Medulla oblongata (tissue), 1 donor: Measurements from ENCODE around the gene LRP5.
"Not testable (repeated sequence)": the region's sequence is repeated elsewhere in the genome, so short reads cannot be mapped to it uniquely, and the experiment has no call there.

Experiments used
- DNase-seq: peaks from one replicate; pipeline ENCODE4 v3.0.0-alpha.2; 2015; ENCODE audit errors: extremely low spot score

LRP5 gene

GRCh38 chr11:68423481-68423880 is 111.1 kb downstream of the LRP5 start:
- no peak for DNase-seq

DNA sequence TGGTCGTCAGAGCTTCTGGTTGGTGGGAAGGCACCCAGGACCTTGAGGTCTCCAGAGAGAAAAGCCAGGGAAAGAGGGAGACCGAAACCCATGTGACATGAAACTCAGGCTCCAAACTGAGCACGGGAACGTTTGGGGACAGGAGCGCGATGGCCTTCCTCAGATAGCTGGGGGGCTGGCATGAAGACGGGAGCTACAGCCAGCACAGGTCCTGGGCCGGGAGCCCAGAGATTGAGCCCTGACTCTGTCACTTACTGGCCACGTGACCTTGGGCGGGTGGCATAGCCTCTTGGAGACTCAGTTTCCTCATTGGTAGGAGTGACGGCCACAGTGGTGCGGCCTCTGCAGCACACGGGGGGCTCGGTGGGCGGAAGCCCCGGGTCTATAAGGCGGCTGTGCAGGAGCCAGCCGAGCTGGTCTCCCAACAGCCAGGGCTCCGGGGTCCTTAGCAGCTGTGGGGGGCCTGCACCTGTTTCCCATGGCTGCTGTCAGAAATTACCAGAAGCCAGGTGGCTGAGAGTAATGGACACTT is 111.8 kb downstream of the LRP5 start:
- DNase-seq: no peak

- no peak for DNase-seq
These were observed 112.8 kb downstream of the LRP5 start for GRCh38 chr11:68424981-68425865.

DNA sequence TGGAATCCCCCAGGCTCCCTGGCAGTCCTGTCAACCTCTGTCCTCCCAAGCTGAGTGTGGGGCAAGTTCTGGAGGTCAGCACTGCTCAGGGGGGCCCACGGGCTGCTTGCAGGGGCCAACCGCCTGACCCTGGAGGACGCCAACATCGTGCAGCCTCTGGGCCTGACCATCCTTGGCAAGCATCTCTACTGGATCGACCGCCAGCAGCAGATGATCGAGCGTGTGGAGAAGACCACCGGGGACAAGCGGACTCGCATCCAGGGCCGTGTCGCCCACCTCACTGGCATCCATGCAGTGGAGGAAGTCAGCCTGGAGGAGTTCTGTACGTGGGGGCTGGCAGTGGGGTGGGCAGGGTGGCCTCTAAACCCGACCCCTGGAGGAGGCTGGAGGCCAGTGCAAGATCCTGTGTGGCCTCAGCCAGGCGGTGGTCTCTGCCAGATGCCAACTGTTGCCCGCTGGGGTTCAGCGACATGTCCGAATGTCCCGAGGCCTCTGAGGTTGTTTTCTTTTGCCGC is 113.5 kb downstream of the LRP5 start:
- DNase-seq: no peak

- no peak for DNase-seq
These were observed 117.3 kb downstream of the LRP5 start for GRCh38 chr11:68429661-68430060.

- DNase-seq: no peak
These were observed 118.0 kb downstream of the LRP5 start for GRCh38 chr11:68430384-68430783.

- no peak for DNase-seq
These were observed 118.4 kb downstream of the LRP5 start for GRCh38 chr11:68430801-68431200.

DNA sequence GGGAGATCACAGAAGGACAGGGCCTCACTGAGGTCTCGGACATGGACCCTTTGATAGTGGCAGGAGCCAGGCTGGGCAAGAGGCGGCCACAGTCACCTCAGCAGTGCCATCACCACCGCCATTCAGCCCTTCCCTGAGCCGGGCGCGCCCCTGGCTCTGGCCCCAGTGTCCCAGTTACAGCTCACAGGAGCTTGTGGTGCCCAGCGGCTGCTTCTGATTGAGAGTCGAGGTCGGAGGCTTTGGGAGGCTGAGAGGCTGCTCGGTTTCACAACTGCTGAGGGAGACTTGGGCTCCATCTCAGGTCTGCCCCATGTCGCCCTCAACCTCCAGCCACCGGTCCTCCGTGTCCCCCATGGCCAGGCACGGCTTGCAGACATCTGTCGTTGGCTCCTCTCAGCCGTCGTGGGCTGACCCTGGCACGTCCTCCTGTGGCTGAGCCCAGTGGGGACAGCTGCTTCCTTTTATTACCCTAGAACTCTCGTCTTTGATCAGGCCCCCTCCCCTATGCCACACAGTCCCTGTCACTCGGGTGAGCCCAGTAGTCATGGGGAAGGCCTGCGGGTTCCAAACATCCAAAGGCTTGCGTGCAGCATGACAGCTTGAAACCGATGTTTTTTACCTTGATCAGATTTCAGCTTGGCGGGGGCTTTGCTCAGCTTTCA is 119.7 kb downstream of the LRP5 start:
- no peak for DNase-seq

DNA sequence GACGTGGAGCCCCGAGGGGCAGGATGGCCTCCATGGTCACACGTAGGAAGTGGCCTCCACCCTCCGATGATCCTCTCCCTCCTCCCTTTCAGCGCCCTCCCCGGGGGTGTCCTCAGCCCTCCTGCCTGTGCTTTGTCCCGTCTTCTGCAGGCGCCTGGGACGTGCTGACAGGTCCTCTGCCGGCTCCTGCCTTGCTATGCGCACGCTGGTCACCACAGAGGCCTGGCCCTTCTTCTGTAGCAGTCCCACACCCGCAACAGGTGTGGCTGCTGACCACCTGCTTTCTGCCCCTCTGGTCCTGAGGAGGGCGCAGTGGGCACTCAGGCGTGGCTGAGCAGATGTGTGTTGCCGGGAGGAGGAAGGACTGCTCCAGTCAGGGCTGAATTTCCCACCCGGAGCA is 120.5 kb downstream of the LRP5 start:
- DNase-seq: no peak

GRCh38 chr11:68433541-68433940 is 121.2 kb downstream of the LRP5 start:
- no peak for DNase-seq

- not testable (repeated sequence) for DNase-seq
These were observed 121.8 kb downstream of the LRP5 start for GRCh38 chr11:68434159-68434558.

GRCh38 chr11:68436162-68436888 is 123.9 kb downstream of the LRP5 start:
- DNase-seq: no peak

DNA sequence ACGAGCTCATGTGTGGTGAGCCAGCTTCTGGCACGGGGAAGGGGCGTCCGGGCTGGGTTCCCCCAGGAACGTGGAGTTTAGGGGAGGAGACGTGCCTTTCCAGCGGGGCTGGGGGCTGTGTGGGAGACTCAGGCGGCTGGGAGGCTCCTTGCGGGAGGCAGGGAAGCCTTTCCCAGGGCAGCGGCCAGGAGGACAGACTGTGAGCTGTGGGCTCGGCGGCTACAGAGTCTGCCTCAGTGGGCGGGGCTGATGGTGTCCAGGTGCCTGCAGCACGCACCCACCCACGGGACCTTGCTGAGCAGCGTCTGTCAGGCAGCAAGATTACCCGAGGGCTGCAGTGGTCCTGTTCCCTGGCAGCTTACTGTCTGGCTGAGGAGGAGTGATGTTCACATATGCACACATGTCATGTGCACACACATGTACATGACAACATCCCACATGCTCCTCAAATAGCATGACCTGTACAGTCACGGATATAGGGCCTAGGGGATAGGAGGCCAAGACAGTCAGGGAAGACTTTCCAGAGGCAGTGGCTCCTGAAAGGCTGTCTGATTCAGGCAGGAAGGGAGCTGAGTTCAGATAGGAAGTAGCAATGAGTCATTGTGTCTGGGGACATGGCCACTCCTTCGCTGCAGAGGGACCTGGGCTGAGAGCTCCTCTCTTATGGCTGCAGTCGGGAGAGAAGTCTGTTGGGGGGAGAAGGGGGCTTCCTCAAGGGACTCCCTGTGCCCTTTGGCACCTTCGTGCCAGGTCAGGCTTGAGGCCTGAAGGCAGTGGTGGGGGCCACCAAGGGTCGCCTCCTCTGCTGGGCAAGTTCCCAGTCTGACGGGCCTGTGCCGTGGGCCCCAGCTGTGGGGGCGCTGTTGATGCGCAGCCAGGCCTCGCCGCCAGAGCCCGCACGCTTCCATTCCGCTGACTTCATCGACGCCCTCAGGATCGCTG is 124.9 kb downstream of the LRP5 start:
- DNase-seq: no peak

DNA sequence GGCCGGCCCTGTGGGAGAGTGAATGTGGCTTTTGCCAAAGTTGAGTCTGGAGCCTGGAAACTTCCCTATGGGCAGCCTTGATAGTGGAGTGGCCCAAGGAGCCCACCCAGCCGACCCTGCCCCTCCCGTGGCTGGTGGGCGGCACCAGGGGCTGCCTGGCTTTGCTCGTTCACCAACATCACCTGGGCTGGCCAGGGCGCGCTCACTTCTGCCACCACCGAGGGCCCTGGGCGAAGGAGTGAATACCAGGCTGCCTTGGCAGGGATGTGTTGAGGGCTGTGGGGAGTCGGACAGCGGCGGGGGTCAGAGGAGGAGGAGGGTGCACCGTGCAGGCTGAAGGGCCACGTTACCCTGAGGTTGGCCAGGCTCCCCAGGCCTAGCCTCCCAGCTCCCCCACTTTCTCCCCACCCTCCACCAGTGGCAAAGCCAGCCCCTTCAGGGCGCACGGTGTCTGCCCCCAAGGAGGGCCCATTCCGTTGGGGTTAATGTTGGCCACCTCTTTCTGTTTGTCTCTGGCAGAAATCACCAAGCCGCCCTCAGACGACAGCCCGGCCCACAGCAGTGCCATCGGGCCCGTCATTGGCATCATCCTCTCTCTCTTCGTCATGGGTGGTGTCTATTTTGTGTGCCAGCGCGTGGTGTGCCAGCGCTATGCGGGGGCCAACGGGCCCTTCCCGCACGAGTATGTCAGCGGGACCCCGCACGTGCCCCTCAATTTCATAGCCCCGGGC is 125.7 kb downstream of the LRP5 start:
- DNase-seq: no peak

- DNase-seq: no peak
These were observed 126.4 kb downstream of the LRP5 start for GRCh38 chr11:68438658-68439259.

DNA sequence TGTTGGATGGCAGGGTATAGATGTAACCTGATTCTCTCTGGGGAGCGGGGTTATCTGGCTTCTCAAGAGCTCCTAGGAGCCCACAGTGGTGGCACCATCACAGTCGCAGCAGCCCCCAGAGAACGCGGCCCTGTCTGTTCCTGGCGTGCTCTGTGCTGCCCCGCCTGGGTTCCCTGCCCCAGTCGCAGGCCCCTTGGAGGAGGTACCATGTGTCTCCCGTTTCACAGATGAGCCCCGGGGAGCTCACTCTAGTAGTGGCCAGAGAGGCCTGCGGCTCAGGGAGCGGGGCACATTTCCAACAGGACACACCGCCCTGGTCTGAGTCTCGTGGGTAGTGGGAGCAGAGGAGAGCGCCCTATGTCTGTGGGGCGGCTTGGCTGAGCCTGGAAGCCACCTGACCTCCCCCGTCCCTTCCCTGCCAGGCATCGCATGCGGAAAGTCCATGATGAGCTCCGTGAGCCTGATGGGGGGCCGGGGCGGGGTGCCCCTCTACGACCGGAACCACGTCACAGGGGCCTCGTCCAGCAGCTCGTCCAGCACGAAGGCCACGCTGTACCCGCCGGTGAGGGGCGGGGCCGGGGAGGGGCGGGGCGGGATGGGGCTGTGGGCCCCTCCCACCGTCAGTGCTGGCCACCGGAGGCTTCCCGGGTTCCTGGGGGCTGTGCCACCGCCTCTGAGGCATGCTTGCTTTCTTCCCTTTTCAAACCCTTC is 127.1 kb downstream of the LRP5 start:
- no peak for DNase-seq

DNA sequence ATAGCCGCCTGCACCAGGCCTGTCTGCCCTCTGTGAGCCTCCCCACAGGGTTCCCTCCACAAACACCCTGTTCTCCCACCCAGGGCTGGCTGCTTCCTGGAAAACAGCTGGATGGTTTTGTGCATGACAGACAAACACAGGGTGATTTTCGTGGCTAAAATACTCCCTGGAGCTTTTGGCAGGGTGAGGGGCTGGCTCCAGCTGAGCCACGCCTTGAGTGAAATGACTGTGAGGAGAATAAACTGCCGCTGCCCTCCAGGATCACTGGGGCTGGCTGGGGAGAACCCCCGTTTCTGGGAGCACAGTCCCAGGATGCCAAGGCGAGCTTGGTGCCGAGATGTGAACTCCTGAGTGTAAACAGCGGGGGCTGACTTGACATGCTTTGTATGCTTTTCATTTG is 127.8 kb downstream of the LRP5 start:
- no peak for DNase-seq

- DNase-seq: no peak
These were observed 129.3 kb downstream of the LRP5 start for GRCh38 chr11:68441466-68442230.
